GM12878 (cell line): ENCODE data around the gene EPHA10. TPM values are rescaled to one million over a fixed set of nuclear protein-coding genes. Genes with fewer than 3 reads are reported as not detected.

Experiments used
- ATAC-seq: fragments of 200-7000 bp; cut with Tn5 transposase; 3 replicates; pipeline ENCODE4 v1.9.1; 2020; ENCODE audit warnings: mild to moderate bottlenecking, moderate library complexity
- BruUV-seq: library from RNA; stranded (reverse); fragments of 400-500 nt; replicated peaks from 2 replicates; lab custom pipeline; 2021; lab: Mats Ljungman, UMichigan
- CTCF ChIA-PET: fragments of 300-600 bp; sonication (Branson Sonifier 250); formaldehyde crosslinking; extraction: SDS; loops from one replicate; lab custom pipeline; 2021; ENCODE audit warnings: inconsistent platforms; lab: Yijun Ruan, JAX
- POLR2A ChIA-PET: fragments of 350-600 bp; formaldehyde crosslinking; extraction: SDS; loops from one replicate; lab custom pipeline; 2021; ENCODE audit warnings: inconsistent platforms; lab: Charles Lee
- RAD21 ChIA-PET: fragments of 300-600 bp; sonication (Branson Sonifier 250); formaldehyde crosslinking; loops from one replicate; lab custom pipeline; 2023; ENCODE audit warnings: antibody characterized with exemption; ENCODE audit not compliant: unreplicated experiment; lab: Charles Lee
- SMC1A ChIA-PET: fragments of 300-600 bp; sonication (Branson Sonifier 250); formaldehyde crosslinking; loops from one replicate; lab custom pipeline; 2023; ENCODE audit not compliant: unreplicated experiment, uncharacterized antibody; lab: Charles Lee
- DNase-seq: peaks from one replicate; pipeline ENCODE4 v3.0.0-alpha.2; 2011; ENCODE audit warnings: low read depth, low spot score
- FAIRE-seq: peaks from 3 replicates; lab custom pipeline; 2011; peaks lifted over from hg19 to GRCh38; lab: Jason Lieb, UNC
- H2AFZ ChIP-seq: 2 replicates; pipeline ENCODE4 v1.6.0; 2011; ENCODE audit warnings: low read depth, low read length, control low read depth; ENCODE audit not compliant: control insufficient read depth
- H3K27ac ChIP-seq: 2 replicates; pipeline ENCODE4 v1.5.1; 2011; ENCODE audit warnings: control low read depth; ENCODE audit not compliant: control insufficient read depth, insufficient read depth
- H3K27me3 ChIP-seq, 2 experiments: replicated peaks in 1 of 2; 2 replicates each; pipeline versions ENCODE4 v1.6.0 to v1.6.1; 2011; ENCODE audit warnings: low read length in 1 of 2; ENCODE audit not compliant: control insufficient read depth in 2 of 2, insufficient read depth in 2 of 2
- H3K36me3 ChIP-seq, 2 experiments: 2 replicates each; pipeline ENCODE4 v1.5.1; 2011; ENCODE audit warnings: low read length in 1 of 2; ENCODE audit not compliant: control insufficient read depth in 2 of 2, insufficient read depth in 2 of 2
- H3K4me1 ChIP-seq: 2 replicates; pipeline ENCODE4 v1.6.1; 2011; ENCODE audit warnings: mild to moderate bottlenecking, low read length, moderate library complexity, mixed read lengths; ENCODE audit not compliant: control insufficient read depth, insufficient read depth
- H3K4me2 ChIP-seq: 2 replicates; pipeline ENCODE4 v1.6.0; 2011; ENCODE audit warnings: control low read depth; ENCODE audit not compliant: control insufficient read depth, insufficient read depth
- H3K4me3 ChIP-seq: fragments of 200-600 bp; sonication (generic); 2 replicates; pipeline ENCODE4 v1.5.1; 2016
- H3K79me2 ChIP-seq: 2 replicates; pipeline ENCODE4 v1.6.0; 2011; ENCODE audit warnings: low read length; ENCODE audit not compliant: control insufficient read depth, insufficient read depth
- H3K9ac ChIP-seq: 2 replicates; pipeline ENCODE4 v1.8.0; 2011; ENCODE audit warnings: low read length, control low read depth, mixed read lengths; ENCODE audit not compliant: control insufficient read depth, insufficient read depth
- H3K9me3 ChIP-seq: replicated peaks from 3 replicates; pipeline ENCODE4 v1.5.1; 2011; ENCODE audit warnings: mild to moderate bottlenecking, low read length; ENCODE audit not compliant: control insufficient read depth, insufficient read depth
- H4K20me1 ChIP-seq: 2 replicates; pipeline ENCODE4 v1.6.0; 2011; ENCODE audit not compliant: control insufficient read depth, insufficient read depth
- HDGF ChIP-seq: fragments of 450-650 bp; IDR thresholded peaks from 2 replicates; pipeline ENCODE4 v1.6.1; 2016; ENCODE audit warnings: antibody characterized with exemption
- IKZF1 ChIP-seq: fragments of 450-650 bp; conservative IDR thresholded peaks from 2 replicates; pipeline ENCODE4 v1.6.1; 2017; ENCODE audit warnings: antibody characterized with exemption, mild to moderate bottlenecking
- MTA3 ChIP-seq: IDR thresholded peaks from 2 replicates; pipeline ENCODE4 v1.6.1; 2012; ENCODE audit warnings: low read length, inconsistent platforms, borderline replicate concordance
- NFXL1 ChIP-seq: fragments of 450-650 bp; IDR thresholded peaks from 2 replicates; pipeline ENCODE4 v1.6.1; 2017; ENCODE audit warnings: antibody characterized with exemption, mild to moderate bottlenecking, borderline replicate concordance
- RAD51 ChIP-seq: fragments of 450-650 bp; IDR thresholded peaks from 2 replicates; pipeline ENCODE4 v1.6.1; 2016; ENCODE audit warnings: moderate library complexity, mild to moderate bottlenecking, inconsistent platforms
- YY1 ChIP-seq: IDR thresholded peaks from 2 replicates; pipeline ENCODE4 v1.6.1; 2011; ENCODE audit warnings: low read depth, mild to moderate bottlenecking, low read length
- ZNF24 ChIP-seq: fragments of 450-650 bp; IDR thresholded peaks from 2 replicates; pipeline ENCODE4 v1.6.1; 2017; ENCODE audit warnings: antibody characterized with exemption, mild to moderate bottlenecking
- WGBS: methylation state at CpG from one replicate; pipeline ENCODE4 v1.1.6; 2016; ENCODE audit warnings: low lambda C conversion rate; ENCODE audit not compliant: insufficient replicate concordance, insufficient coverage; ENCODE audit errors: missing lambda C conversion rate; 5-methylcytosine and 5-hydroxymethylcytosine counted together
- in situ Hi-C: fragments of 300-500 bp; cut with MboI; formaldehyde crosslinking; loops from 9 replicates; pipeline ENCODE4 v1.14.3; 2018; ENCODE audit warnings: mixed read lengths
- intact Hi-C: fragments of 100-400 bp; cut with micrococcal nuclease; formaldehyde crosslinking; loops from one replicate; pipeline ENCODE4 v1.14.2; 2022; ENCODE audit not compliant: unreplicated experiment
- polyA plus RNA-seq, 11 experiments: library from polyadenylated mRNA; depleted of rRNA in 4 of 11; unstranded in 6 of 11; stranded (reverse) in 5 of 11; fragments of >200 nt; fragmentation: Nextera tagmentation in 4 of 11; fragmentation: Illumina TruSeq in 1 of 11; extraction: Ambion mirVana in 4 of 11; extraction: Trizol in 1 of 11; gene quantifications; 1 replicate in 1 of 11; 2 replicates in 10 of 11; pipeline versions ENCODE4 v1.2.1 to v1.2.3, GENCODE V29; 2011 to 2016; ENCODE audit warnings: inconsistent platforms in 2 of 11, missing spikeins in 2 of 11, low read depth in 1 of 11
- total RNA-seq, 4 experiments: library from RNA; depleted of rRNA in 3 of 4; stranded (reverse); fragments of >200 nt in 3 of 4; fragmentation: Illumina TruSeq in 1 of 4; extraction: Trizol in 1 of 4; gene quantifications; 2 replicates each; pipeline versions ENCODE4 v1.2.1 to v1.2.3, GENCODE V29; 2013 to 2021
- TF ChIP-seq, protein P1 (sequence below): fragments of 450-650 bp; IDR thresholded peaks from 2 replicates; pipeline ENCODE4 v1.6.1; 2018; ENCODE audit warnings: borderline replicate concordance, mild to moderate bottlenecking; ENCODE audit not compliant: partially characterized antibody
- TF ChIP-seq, protein P2 (sequence below): fragments of 150-350 bp; IDR thresholded peaks from 2 replicates; pipeline ENCODE4 v1.6.1; 2016; ENCODE audit warnings: low read depth, low read length

EPHA10 gene
- total and polyA plus RNA-seq, 10 of the 15 experiments (the other 5 are each of a cell fraction or from before 2014, with no cell fraction given) = 0.05 to 0.06 TPM; not detected in 8

DNA sequence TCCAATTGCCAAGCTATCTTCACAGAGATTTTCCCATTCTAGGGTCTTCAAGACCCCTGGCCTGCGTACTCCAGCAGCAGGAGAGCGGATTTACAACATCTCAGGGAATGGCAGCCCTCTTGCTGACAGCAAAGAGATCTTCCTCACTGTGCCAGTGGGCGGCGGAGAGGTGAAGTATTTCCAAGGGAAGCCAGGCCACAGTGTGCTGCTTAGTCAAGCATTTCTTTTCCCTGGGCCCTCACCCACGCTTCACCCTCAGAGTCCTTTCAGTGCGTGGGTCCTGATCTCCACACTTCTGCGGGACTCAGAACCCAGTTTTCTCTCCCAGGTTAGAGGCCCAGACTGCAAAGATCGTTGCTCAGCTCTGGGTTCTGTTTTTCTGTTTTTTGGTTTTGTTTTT, 59.5 kb downstream of the EPHA10 start:
- in situ Hi-C loops = loop anchor here (10.0 kb wide), 1 partner anchor 269 kb away; no protein-coding TSS in a partner anchor
- POLR2A ChIA-PET = no interaction called here

DNA sequence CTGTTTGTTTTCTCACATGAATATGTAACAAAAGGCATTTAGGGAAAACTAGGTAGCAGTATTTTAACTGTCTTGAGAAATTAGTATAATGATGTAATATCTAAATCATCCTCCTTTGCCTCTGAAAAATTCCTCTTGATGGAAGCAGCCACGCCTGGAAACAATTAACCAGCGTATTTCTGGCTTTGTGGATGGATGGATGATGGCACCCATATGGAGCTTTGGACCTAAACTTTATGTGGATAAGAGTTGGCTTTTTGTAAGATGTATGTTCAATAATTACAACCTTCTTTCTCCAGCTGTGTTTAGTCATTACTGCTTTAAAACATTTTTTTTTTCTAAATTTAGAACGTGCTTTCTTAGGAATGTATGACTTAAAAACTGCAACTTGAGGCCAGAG, 60.0 kb downstream of the EPHA10 start:
- Histone ChIP-seq H2AFZ (no peak overlapping the region), H3K4me3 (no peak overlapping the region), H3K9me3 (no peaks in the 10 kb centered on the region), H4K20me1 (no peaks in the 10 kb centered on the region; the same call in 1 of the 2 replicates), H3K36me3 (peaks cover 40 to 43% of the 10 kb centered on the region in 2 experiments), H3K79me2 (no peaks in the 10 kb centered on the region), H3K4me2 (no peak overlapping the region), H3K4me1 (peaks cover 6% of the 10 kb centered on the region), H3K9ac (no peak overlapping the region), H3K27ac (0 out of 2 replicates have a peak overlapping the region, but pooled peaks have one; percentile 28), H3K27me3 (no peaks in the 10 kb centered on the region)
- no TSS peak for BruUV-seq
- intact Hi-C loops = no loop called here
- no peak for DNase-seq
- RAD21 ChIA-PET = no interaction called here
- POLR2A ChIA-PET = no interaction called here
- CTCF ChIA-PET = no interaction called here
- SMC1A ChIA-PET = interaction anchor here (1.2 kb wide), 1 partner anchor 10 kb away, joined by 3 read pairs; no protein-coding TSS in a partner anchor
- no peak for FAIRE-seq
- in situ Hi-C loops = loop anchor here (10.0 kb wide), 1 partner anchor 270 kb away; no protein-coding TSS in a partner anchor
- WGBS = 98% methylated on average over 3 of the region's 3 CpGs
- ATAC-seq = no peak
- TF ChIP-seq RAD51 = no peak
- TF ChIP-seq, protein P1, sequence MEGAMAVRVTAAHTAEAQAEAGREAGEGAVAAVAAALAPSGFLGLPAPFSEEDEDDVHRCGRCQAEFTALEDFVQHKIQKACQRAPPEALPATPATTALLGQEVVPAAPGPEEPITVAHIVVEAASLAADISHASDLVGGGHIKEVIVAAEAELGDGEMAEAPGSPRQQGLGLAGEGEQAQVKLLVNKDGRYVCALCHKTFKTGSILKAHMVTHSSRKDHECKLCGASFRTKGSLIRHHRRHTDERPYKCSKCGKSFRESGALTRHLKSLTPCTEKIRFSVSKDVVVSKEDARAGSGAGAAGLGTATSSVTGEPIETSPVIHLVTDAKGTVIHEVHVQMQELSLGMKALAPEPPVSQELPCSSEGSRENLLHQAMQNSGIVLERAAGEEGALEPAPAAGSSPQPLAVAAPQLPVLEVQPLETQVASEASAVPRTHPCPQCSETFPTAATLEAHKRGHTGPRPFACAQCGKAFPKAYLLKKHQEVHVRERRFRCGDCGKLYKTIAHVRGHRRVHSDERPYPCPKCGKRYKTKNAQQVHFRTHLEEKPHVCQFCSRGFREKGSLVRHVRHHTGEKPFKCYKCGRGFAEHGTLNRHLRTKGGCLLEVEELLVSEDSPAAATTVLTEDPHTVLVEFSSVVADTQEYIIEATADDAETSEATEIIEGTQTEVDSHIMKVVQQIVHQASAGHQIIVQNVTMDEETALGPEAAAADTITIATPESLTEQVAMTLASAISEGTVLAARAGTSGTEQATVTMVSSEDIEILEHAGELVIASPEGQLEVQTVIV = no peak
- TF ChIP-seq HDGF = no peak
- TF ChIP-seq, protein P2, sequence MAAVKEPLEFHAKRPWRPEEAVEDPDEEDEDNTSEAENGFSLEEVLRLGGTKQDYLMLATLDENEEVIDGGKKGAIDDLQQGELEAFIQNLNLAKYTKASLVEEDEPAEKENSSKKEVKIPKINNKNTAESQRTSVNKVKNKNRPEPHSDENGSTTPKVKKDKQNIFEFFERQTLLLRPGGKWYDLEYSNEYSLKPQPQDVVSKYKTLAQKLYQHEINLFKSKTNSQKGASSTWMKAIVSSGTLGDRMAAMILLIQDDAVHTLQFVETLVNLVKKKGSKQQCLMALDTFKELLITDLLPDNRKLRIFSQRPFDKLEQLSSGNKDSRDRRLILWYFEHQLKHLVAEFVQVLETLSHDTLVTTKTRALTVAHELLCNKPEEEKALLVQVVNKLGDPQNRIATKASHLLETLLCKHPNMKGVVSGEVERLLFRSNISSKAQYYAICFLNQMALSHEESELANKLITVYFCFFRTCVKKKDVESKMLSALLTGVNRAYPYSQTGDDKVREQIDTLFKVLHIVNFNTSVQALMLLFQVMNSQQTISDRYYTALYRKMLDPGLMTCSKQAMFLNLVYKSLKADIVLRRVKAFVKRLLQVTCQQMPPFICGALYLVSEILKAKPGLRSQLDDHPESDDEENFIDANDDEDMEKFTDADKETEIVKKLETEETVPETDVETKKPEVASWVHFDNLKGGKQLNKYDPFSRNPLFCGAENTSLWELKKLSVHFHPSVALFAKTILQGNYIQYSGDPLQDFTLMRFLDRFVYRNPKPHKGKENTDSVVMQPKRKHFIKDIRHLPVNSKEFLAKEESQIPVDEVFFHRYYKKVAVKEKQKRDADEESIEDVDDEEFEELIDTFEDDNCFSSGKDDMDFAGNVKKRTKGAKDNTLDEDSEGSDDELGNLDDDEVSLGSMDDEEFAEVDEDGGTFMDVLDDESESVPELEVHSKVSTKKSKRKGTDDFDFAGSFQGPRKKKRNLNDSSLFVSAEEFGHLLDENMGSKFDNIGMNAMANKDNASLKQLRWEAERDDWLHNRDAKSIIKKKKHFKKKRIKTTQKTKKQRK = no peak
- TF ChIP-seq NFXL1 = no peak
- no peak for TF ChIP-seq YY1
- no peak for TF ChIP-seq MTA3

More for the DNA sequence above, 59.5 kb downstream of the EPHA10 start:
- Histone ChIP-seq H3K4me3 (no peak overlapping the region), H4K20me1 (no peaks in the 10 kb centered on the region; the same call in 1 of the 2 replicates), H3K9ac (no peak overlapping the region), H3K9me3 (no peaks in the 10 kb centered on the region), H3K79me2 (no peaks in the 10 kb centered on the region), H3K4me1 (peaks cover 6% of the 10 kb centered on the region), H3K36me3 (peaks cover 40 to 43% of the 10 kb centered on the region in 2 experiments), H3K27ac (0 out of 2 replicates have a peak overlapping the region, but pooled peaks have one; percentile 28), H3K27me3 (no peaks in the 10 kb centered on the region), H2AFZ (peak overlapping the region; percentile 16), H3K4me2 (no peak overlapping the region)
- DNase-seq (no peak), FAIRE-seq (no peak), ATAC-seq (no peak; the same call in 2 of the 3 replicates)
- 0 out of 2 replicates have a peak, but pooled peaks have one; percentile 14 for TF ChIP-seq IKZF1
- no peak for TF ChIP-seq ZNF24
- ChIA-PET RAD21 (no interaction called here), SMC1A (interaction anchor here (1.2 kb wide), 1 partner anchor 10 kb away, joined by 3 read pairs; no protein-coding TSS in a partner anchor), CTCF (no interaction called here)
- intact Hi-C loops = no loop called here
- no TSS peak for BruUV-seq
- 80% methylated on average over 8 of the region's 8 CpGs for WGBS
